T-helper 9 cell (primary cell): ENCODE measurements around the gene PTPRD.

Source experiments
- DNase-seq: peaks from one replicate; pipeline ENCODE4 v3.0.0-alpha.2; 2020

Gene PTPRD

DNA sequence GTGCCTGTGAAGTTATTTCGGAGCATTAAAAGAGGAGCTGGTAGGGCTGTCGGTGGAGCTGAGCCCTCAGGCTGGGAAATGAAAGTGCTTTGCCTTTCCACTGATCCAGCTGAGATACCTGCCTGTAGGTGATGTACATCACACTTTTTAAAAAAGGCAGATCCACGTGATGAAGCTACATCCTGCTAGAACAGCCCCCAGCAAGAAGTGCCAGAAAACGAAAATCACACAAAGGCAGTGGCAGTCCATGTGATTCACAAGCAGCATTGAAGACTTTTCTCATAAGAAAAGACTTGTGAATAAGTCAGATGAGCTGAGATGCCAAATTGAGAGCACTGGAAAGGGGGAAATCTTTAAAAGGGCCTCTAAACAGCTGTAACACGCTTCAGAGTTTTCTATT lies 765.1 kb downstream of the PTPRD start:
- no peak for DNase-seq

GRCh38 chr9:9846557-9846956 lies 766.2 kb downstream of the PTPRD start:
- no peak for DNase-seq

DNA sequence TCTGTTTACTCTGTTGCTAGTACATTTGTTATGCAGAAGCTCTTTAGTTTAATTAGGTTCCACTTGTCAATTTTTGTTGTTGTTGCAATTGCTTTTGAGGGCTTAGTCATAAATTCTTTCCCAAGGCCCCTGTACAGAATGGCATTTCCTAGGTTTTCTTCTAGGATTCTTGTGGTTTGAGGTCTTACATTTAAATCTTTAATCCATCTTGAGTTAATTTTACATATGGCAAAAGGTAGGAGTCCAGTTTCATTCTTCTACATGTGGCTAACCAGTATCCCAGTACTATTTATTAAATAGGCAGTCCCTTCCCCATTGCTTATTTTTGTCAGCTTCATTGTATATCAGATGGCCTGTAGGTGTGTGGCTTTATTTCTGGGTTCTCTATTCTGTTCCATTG lies 792.4 kb downstream of the PTPRD start:
- DNase-seq: no peak

GRCh38 chr9:9819886-9820285 lies 792.9 kb downstream of the PTPRD start:
- no peak for DNase-seq

- DNase-seq: no peak
These were observed 795.6 kb downstream of the PTPRD start for GRCh38 chr9:9817176-9817575.

GRCh38 chr9:9804109-9804508 lies 808.7 kb downstream of the PTPRD start:
- no peak for DNase-seq

DNA sequence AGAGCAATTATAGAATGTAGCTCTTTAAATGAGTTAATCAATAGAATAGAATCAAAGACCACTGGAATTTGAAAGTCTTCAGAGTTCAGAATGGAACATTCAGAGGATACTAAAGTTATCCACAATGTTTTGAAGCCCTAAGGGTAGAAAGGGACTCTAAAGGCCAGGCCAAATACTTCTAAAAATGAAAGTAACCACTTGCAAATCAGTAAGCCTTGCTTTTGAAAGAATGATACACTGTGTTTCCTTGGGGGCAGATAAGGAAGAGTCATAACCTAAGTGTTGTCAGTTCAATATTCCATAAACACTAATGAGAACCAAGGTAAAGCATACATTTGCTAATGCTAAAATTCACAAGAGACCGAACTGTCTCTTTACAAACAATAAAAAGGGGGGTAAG lies 813.5 kb downstream of the PTPRD start:
- DNase-seq: no peak

GRCh38 chr9:9792144-9792857 lies 820.5 kb downstream of the PTPRD start:
- DNase-seq: no peak

- no peak for DNase-seq
These were observed 821.2 kb downstream of the PTPRD start for GRCh38 chr9:9791611-9792010.

DNA sequence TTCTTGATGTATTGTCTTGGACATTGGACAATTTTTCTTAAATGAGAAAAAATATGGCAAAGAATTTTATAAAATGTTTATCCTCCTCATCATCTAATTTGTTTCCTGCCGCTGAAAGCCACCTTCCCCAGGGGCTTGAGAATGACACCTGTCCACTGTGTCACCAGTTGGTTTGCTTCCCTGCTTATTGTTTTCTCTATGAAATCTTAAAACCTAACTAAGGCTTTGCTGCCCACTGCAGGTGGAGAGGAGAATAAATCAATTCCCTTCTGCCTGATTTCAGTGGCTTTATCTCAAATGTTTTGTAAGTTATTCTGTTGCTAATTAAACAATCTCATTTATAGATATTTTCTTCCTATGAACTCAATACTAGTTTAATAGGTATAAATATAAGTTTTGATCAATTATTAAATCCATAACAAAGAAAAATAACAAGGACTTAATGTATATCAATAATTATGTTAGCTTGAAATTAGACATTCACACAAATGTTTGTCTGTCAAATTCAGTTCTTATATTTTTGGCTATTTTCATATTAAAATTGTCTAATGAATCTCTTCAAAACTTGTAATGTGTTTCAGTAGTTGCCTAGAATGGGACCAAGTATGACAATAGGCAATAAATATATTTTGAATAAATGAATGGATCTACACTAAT lies 822.5 kb downstream of the PTPRD start:
- no peak for DNase-seq

GRCh38 chr9:9783711-9784110 lies 829.1 kb downstream of the PTPRD start:
- DNase-seq: no peak

DNA sequence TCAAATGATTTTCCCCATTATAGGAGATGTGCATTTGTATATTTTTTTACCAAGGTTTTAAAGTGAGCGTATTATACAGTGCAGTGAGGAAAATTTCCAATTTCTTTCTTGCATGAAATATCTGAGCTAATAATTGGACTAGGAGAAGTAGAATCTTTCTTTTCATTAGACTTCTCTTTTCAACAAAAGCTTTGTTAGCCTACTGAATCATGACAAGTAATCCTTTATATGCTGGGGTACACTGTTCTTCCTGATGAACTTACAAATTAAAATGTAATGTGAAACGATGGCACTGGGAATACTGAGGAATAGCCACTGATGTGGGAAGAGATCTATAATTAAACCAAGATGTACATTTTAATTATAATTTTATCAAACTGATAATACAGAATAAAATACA lies 829.6 kb downstream of the PTPRD start:
- no peak for DNase-seq

DNA sequence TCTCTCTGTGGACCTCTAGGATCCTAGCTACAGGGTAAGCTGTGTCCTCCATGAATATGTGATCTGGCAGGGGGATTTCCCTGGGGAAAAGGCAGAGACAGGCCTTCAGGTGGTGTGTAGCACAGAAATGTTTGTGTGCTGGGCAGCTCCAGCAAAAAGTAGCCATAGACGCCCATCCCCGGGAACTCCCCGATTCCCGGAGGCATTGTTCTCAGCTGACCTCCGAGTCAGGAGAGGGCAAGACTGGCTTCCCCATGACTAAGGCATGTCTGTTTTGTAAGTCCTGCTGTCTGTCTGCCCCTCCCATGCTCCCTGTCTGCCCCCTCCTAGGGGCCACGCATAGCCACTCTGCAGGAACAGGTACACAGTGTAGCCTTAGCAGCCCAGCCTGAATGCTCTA lies 834.5 kb downstream of the PTPRD start:
- DNase-seq: no peak

GRCh38 chr9:9774471-9774870 lies 838.3 kb downstream of the PTPRD start:
- no peak for DNase-seq

GRCh38 chr9:9771314-9771713 lies 841.5 kb downstream of the PTPRD start:
- no peak for DNase-seq

- no peak for DNase-seq
These were observed 848.0 kb downstream of the PTPRD start for GRCh38 chr9:9764821-9765220.

GRCh38 chr9:9754186-9754585 lies 858.6 kb downstream of the PTPRD start:
- DNase-seq: no peak

- DNase-seq: no peak
These were observed 859.5 kb downstream of the PTPRD start for GRCh38 chr9:9753266-9753665.

- DNase-seq: no peak
These were observed 860.1 kb downstream of the PTPRD start for GRCh38 chr9:9752722-9753121.

DNA sequence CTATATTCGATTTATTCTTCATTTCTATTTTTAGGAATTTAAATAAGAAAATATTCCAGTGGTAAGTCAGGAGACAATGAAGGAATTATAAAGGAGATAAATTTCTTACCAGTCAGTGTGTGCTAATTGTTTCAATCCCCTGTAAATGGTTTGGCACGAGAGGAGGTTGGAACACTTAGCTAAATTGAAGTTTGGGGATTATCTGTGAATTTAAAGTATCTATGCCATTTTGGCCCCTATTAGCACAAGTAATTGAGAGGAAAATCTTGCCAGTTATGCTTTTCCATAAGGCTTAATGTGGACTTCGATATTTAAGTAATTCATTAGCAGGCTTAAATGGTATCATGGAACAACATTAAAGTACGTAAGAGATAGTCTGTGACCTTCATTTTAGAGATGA lies 860.8 kb downstream of the PTPRD start:
- DNase-seq: no peak

DNA sequence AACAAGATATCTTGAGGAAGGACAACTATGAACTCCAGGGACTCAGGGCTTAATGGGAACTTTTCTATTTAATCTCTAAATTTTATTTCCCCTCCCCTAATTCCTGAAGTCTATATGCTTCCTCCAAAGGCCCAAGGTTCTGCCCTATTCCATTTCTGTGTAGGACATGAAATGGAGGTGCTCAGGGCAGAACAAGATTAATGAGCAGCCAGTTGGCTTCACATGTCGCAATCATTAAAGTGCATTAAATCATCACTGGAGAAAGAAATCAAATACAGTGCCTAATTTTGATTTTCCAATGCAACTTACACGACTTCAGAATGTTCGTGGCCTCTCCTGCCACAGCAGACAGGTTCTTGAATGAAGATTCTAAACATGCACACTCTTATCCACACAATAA lies 862.1 kb downstream of the PTPRD start:
- no peak for DNase-seq

DNA sequence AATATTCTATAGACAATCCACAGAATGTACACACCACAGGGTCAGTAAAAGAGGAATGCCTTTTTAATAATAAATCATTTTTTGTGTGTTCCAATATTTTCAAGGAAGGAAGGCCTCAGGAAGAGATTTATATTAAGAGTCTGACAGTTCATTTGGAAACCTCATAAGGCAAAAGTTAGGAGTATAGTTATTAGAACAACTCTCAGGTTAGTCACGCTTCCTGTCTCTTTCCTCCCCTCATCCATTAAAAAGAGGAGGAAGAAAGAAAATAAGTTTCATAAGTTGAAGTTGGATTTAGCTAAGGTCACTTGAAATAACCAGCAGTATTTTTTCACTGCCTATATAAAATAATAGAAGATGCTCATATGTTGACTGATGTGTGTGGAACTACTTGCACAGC lies 863.2 kb downstream of the PTPRD start:
- no peak for DNase-seq

DNA sequence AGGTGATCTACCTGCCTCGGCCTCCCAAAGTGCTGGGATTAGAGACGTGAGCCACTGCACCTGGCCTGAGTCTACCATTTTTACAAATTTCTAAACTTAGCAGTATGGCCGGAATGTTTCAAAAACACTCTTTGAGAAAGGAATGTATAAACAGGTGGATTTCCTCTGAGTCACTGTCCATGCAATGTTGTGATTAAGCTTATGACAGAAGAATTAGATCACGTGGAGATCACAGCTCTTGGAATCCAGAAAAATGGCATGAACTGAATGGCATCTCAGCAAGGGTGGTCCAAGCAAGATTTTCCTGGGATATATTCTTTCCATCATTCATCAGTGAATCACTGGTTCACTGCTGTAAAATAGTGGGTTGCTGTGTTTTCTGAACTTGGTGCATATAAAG lies 865.0 kb downstream of the PTPRD start:
- DNase-seq: no peak

GRCh38 chr9:9746826-9747225 lies 866.0 kb downstream of the PTPRD start:
- DNase-seq: no peak

GRCh38 chr9:9743822-9744221 lies 869.0 kb downstream of the PTPRD start:
- no peak for DNase-seq
